NCI-H2081 treated with DMSO at 0.1 percent for 48 hours (cell line): Measurements from ENCODE around the gene PDK2.

Source experiments
- DNase-seq: peaks from one replicate; lab custom pipeline; 2025; lab: John Stamatoyannopoulos, UW

Gene PDK2

DNA sequence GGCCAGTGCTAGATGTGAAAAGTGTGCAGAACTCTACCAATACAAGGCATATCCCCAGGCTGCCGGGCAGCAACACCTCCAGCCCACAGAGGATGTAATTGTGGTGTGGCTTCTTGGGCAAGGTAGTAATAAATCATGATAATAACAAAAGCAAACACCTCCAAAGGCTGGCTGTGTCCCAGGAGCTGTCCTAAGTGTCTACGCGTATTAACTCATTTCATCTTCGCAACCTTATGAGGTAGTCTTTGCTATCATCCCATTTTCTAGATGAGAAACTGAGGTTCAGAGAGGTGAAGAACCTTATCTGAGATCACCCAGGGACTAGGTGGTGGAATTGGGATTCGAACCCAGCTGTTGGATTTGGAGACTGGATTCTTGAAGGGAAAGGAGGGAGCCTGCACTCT, 5.3 kb downstream of the PDK2 start:
- no peak for DNase-seq

DNA sequence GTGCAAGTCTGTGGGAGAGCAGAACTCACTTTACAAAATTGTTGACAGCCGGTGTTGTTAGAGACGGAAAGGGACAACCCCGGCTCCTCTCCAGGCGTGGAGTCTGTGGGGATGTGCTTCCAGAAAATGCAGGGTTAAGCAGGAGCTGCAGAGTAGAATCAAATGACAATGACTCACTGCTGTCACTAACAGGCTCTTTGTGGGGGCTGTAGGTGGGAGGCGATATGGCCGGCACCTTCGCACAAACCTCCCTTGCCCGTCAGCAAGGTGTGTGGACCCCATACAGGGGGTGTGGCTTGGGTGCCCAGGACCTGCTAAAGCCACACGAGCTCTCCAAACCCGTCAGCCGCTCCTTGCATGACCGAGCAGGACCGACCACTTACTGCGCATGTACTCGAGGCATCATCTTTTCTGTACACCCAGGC, 5.8 kb downstream of the PDK2 start:
- DNase-seq = no peak

DNA sequence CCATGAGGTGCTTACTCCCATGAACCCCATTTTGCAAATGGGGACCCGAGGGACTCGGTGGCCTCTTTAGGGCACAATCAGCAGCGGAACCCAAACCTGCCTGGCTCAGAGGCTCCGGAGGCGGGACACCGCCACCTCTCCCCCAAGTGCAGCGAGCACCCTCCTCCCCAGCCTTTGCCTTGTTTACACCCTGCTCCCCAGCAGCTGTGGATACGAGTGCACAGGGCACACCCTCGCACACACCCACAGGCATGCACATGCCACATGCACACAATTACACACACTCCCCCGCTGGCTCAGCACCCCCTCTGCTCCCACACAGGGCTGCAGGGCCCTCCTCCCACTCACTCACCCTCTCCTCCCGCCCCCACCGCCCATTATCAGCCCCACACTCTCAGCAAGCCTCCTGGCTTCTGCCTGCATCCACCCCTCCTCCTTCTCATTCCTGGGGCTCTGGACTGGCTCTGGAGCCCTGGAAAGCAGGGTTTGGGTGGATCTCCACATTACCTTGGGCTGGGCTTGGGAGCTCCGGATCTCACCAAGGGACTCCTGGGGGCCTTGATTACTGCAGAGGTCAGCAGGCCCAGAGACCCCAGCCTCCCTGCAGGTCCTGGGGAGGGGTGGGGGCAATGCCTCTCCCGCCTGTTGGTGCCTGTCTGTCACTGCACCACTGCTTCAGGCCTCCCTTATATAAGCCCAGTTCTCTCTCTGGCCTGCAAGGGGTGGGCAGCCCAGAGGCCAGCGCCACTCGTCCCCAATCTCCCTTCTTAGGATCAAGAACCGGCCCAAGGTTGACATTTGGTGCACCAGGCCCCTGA, 6.4 kb downstream of the PDK2 start:
- no peak for DNase-seq

DNA sequence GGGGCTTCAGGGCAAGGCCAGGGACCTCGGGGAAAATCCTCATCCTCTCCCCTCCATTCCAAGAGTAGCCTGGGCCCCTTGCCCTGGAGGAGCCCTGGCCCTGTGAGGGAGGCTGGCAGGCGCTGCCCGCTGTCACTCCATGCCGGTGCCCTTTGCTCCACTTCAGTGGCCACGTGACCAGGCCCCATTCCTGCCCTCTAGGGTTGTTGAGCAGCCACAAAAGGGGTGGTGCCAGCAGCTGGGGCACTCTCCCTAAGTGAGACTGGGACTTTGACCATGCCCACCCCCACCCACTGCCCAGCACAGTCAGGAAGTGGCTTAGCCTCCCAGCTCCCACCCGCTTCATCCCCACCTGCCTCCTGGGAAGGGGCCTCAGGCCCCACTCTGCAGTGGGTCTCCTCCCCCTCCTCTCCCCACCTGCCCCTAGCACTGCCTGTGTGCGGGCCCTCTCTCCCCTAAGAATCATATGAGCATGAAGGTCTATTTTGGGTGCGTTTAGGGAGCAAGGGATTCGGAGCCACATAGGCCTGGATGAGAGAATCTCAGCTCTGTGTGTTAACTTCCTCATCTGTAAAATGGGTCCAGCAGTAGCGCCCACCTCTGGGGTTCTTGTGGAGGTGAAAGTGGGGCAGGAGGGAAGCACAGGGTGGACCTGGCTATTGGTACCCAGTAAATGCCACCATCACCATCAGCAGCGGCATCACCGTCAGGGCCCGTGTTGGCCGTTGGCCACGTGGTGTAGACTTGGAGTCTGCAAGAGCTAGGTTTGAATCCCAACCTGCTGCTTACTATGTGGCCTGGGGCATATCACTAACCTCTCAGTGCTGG, 7.2 kb downstream of the PDK2 start:
- no peak for DNase-seq

DNA sequence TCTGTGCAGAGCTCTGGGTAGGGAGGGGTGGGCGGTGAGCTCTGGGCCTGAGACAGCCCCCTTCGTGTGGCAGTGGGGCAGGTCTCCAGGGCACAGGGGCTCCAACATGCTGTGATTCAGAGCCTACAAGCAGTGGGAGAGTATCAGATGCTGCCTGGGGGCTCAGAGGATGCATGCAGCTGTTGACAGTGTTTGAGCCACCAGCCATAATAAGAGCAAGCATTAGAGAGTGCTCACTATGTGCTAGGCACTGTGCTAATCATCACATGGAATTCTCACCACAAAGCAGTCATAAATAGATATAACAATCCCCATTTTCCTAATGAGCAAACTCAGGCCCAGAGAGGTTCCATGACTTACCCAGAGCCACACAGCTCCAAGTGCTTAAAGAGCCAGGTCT, 8.1 kb downstream of the PDK2 start:
- DNase-seq = no peak

DNA sequence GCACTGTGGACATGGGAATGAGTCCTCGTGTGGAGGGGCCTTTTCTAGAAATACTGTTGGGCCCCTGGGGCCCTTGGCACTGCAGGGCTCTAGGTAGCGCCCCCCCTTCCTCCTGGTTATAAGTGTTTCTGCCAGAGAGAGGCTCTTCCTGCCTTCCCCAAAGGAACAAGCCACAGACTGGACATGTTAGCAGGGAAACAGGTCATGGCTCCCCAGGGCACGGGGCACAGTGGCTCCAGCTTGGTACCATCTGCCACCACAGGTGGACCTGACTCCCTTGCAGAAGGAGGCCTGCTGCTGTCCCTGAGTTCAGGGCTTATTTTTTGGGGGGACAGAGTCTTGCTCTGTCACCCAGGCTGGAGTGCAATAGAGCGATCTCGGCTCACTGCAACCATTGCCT, 8.8 kb downstream of the PDK2 start:
- no peak for DNase-seq

DNA sequence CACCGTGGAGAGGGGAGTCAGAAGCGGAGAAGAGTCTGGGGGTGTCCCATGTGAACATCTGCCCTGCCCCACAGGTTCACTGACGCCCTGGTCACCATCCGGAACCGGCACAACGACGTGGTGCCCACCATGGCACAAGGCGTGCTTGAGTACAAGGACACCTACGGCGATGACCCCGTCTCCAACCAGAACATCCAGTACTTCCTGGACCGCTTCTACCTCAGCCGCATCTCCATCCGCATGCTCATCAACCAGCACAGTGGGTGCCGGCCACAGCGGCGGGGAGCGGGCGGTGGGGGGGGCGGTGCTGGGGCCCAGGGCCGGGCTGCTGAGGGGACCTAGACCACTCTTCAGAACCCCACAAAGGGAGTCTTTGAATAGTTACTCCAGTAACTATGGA, 10.7 kb downstream of the PDK2 start:
- no peak for DNase-seq

DNA sequence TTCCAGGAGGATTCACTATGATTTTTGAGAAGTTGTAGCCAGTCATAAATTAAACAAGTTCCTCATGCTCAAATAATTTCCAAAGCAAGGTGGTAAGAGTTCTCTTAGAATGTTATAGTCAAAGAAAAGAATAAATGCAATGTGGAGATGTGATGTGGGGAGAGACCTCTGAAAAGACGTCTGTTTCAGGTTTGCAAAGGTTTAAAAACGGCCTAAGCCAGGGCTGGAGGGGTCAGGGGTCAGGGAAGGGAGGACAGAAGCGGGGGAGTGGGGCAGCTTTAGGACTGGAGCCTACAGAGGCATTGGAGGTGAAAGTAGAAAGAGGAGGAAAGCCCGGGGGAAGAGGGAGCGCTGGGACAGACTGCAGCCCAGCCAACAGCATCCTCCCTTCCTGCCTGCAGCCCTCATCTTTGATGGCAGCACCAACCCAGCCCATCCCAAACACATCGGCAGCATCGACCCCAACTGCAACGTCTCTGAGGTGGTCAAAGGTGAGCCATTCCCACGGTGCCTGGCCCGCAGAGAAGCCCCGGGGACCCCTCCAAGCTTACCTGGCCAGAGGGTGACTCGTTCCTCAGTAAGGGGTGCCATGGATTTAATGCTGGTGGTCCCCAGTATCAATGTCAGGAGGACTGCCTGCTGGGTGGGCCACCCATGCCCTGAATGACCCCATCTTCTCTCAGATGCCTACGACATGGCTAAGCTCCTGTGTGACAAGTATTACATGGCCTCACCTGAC, 11.4 kb downstream of the PDK2 start:
- no peak for DNase-seq

DNA sequence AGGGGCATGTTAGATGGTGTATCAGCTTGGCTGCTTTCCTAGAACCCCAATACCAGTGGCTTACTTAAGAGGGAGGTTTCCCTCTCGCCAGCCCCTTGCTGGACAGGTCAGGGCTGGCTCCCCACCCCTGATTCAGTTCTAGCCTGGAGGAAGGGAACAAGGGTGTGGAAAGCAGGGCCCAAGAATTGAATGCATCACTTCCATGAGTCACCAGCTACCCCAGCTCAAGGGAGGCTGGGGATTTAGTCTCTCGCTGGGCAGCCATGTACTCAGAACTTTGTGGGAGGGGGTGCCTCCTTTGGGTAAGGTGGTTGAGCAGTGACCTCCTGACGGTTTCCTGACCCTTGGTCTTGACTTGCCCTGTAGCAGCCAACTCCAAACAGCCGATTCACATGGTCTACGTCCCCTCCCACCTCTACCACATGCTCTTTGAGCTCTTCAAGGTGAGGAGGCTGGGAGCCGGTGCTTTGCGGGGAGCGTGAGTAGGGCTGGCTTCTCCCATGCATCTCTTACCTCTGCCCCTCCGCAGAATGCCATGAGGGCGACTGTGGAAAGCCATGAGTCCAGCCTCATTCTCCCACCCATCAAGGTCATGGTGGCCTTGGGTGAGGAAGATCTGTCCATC, 12.8 kb downstream of the PDK2 start:
- no peak for DNase-seq

DNA sequence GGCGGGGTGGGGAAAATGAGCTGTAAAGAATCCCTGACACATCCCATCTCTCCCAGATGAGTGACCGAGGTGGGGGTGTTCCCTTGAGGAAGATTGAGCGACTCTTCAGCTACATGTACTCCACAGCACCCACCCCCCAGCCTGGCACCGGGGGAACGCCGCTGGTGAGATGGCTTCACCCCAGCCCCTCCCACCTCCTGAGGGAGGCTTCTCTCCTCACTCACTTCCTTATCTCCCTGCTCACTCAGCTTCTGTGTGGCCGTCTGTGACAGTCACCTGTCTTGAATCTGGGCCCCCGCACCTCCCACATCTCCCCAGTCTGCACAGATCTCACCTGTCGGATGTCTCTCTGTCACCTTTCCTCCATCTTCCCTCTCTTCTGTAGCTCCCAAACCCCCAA, 13.4 kb downstream of the PDK2 start:
- no peak for DNase-seq

DNA sequence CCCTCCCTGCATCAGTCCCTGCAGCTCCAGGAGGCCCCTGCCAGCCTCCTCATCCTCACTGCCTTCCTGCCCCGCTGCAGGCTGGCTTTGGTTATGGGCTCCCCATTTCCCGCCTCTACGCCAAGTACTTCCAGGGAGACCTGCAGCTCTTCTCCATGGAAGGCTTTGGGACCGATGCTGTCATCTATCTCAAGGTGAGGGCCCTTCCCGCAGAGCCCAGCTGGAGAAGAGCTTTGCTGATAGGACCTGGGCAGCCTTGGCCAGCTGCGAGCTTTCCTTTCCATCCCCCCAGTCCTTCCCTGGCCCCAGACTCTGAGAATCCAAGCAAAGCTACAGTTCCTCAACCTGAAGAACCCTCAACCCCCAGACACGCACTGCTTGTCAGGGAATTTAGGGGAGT, 14.1 kb downstream of the PDK2 start:
- DNase-seq = no peak

DNA sequence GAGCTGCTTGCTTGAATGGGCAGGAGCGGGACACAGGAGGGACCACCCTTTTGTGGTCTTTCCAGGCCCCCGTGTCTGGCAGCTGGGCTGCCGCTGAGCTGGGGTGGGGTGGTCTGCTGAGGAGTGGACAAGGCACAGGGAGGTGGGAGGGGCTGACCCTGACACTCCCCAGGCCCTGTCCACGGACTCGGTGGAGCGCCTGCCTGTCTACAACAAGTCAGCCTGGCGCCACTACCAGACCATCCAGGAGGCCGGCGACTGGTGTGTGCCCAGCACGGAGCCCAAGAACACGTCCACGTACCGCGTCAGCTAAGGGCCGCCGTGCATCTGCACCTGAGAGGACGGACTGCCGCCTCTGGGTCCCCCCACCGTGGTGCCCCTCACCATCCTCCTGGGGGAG, 14.6 kb downstream of the PDK2 start:
- DNase-seq = no peak

DNA sequence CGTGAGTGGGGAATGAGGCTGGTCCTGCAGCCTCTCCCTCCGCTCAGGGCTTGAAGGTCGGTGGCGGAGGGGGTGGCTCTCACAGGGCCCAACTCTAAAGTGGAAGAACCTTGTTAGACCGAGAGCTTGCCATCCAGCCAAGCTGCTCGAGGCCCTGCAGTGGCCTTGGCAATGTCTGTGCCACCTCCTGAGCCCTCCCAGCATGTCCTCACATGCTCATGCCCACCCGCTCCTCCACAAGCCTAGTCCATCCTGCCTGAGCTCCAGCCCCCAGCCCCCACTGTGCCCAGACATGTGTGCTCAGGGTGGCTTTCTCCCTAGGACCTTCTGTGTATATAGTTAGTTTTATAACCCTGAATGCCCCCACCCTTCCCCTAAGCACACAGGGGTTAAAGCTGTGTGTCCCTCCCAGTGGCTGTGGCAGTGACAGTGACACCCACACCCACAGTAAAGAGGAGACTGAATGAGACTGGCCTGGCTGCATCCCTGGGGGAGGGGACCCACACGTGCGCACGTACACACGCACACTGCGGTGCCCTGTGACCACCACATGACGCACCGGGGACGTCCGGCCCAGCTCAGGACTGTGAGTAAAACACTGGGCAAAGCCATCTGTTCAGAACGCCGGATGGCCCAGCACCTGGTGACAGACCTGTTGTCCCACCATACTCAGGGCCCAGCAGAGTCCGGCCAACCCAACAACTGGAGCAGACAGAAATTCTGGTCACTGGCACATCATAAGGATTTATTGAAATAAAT, 15.6 kb downstream of the PDK2 start:
- no peak for DNase-seq

DNA sequence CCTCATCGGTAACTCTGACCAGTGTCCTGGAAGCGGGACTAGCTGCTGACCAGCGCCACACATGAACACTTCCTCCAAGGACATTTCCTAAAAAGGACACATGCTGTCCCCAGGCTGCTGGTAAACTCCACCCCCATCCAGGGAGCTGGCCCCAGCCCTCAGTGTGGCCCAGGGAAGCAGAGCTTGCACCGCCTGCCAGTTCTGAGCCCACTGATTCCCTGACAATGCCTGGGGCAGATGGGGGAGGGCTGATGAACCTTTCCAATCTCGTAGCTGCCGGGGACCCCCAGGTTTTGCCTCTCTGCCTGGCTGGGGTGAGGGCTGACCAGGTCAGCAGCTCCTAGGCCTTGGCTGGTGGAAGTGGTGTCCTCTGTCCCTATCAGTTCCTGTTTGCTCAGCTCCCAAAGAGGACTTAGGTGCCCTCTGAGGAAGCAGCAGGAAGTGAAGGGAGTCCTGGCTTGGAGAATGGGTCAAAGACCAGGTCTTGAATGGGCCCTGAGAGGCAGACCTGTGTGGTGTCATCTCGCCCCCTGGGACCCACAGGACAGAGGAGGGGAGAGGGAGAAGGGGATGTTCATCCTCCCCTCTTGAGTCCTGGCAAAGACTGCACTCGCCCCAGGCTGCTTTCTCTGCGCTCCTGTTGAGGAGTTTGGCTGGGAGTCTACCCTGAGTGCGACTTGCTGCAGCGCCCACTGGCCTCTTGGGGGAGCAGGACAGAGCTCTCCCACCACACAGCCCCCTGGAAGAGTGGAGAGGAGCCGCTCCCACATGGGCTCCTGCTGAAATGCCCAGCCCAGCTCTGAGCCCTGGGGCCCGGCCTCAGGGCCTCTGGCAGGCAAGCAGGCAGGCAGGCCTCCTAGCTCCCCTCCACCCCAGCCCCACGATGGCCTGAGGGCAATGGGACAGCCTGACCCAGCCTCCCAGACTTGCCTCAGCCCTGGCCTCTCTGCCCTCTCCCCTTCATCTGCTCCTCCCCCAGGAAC, 16.8 kb downstream of the PDK2 start:
- no peak for DNase-seq

DNA sequence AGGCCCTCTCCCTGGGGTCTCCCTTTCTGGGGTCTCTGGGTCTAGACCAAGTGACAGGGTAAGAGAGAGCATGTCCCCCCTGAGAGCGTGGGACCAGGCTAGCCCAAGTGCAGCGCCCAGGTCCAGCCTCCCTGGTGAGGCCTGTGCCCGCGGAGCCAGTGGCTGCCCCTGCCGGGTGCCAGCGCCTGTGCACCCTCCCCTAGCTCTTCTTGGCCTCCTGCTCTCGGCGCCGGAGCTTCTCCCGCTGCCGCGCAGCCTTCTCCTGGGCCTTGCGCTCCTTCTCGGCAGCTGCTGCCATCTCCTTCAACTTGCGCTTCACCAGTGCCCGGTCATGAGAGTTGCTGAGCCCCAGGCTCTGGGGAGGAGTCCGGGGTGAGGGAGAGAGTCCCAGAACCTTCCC, 17.5 kb downstream of the PDK2 start:
- no peak for DNase-seq

DNA sequence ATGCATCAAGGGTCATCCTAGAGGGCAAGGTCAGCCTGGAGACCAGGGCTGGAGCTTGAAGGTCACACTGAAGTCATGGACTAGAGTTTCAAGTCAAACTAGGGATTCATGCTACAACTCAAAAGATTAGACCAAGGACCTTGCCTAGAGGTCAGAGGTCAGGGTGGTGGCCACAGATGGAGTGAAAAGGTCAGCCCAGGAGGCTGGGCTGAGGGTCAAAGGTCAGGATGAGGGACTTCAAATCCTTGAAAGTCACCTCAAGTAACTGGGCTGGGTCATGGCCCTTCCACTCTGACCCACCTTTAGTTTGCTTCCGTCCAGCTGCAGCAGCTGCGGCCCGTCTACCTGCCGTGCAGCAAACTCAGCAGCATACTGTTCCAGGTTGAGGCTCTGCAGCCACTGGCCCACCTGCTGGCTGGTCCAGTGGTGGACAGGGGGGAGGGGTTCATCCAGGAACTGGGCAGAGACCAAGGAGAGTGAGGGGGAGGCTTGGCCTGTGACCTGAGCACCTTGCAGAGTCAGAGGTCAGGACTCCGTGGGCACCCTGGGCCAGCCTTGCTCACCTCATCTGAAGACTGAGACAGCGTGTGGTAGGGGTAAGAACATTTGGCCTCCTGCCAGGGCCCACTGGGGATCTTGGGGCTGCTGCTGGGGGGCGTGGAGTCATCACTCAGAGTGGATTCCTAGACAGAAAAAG, 18.6 kb downstream of the PDK2 start:
- DNase-seq = no peak

DNA sequence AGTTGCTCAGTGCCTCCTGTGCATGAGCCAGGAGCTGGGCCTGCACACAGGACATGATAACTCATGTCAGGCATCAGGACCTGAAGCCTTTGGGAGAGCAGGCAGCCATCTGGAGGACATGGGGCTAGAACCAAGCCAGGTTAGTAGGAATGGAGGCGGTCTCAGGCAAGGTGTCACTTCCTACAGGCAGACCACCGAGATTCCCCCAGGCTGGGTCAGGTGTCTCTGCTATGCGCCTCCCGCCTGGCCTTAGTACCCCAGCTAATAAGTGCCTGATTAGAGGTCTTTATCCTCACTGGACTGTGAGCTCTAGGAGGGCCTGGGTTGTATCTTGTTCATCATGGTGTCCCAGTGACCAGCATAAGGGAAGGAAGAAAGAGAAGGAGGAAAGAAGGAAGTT, 19.2 kb downstream of the PDK2 start:
- DNase-seq = no peak

DNA sequence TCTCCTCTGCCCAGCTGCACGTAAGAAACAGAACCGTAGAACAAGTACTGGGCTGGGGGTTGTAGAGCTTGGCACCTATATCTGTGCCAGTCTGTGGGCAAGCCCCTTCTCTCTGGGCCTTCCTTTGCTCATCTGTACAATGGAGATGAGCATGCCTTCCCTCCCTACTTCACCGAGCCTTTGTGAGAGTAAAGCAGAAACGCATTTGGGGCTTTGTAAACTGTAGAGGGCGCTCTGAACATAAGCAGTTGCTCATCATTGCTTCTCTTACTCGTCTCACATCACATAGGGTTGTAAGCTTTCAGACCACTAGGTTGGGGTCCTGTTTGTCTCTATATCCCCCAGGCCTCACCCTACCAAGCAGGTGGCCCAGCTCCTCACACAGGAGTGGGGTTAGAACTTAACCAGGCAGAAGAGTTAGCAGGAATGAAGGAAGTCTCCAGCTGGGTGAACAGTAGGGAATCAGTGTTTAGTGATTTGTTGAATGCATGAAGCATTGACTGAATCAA, 19.8 kb downstream of the PDK2 start:
- DNase-seq = no peak

DNA sequence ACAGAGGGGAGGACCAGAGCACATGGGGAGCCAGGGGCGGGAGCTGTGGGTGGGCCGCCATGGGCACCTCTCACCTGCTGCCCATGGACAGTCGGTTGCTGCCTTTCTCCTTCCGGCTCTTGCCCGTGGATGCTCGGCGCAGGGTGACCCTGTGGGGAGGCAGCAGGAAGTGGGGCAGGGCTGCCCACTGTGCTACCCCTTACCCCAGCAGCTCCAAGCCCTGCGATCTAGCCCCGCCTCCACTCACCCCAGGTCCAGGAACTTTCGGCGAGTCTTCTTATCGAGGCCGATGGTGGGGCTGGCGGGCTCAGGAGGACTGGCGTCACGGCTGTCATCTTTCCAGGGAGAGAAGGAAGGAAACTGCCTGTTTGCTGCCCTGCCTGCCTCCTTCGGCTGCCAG, 20.6 kb downstream of the PDK2 start:
- DNase-seq = no peak
